Fibroblast of pulmonary artery (primary cell): ENCODE data around the gene PTPRCAP.

Source experiments
- DNase-seq: peaks from one replicate; pipeline ENCODE4 v3.0.0-alpha.2; 2010; ENCODE audit warnings: low read depth
- H3K4me3 ChIP-seq: replicated peaks from 2 replicates; pipeline ENCODE4 v1.5.1; 2011; ENCODE audit warnings: low read depth, mild to moderate bottlenecking, control low read depth, low read length, moderate library complexity
- CTCF ChIP-seq: IDR thresholded peaks from 2 replicates; pipeline ENCODE4 v1.5.1; 2011; ENCODE audit warnings: mild to moderate bottlenecking, control low read depth, low read length, inconsistent platforms; ENCODE audit errors: missing control alignments

Gene PTPRCAP

GRCh38 chr11:67416416-67417335, 20.8 kb downstream of the PTPRCAP start:
- TF ChIP-seq CTCF, result no peak
- DNase-seq, result peak; percentile 41
- H3K4me3 ChIP-seq, result no peak overlapping the region

DNA sequence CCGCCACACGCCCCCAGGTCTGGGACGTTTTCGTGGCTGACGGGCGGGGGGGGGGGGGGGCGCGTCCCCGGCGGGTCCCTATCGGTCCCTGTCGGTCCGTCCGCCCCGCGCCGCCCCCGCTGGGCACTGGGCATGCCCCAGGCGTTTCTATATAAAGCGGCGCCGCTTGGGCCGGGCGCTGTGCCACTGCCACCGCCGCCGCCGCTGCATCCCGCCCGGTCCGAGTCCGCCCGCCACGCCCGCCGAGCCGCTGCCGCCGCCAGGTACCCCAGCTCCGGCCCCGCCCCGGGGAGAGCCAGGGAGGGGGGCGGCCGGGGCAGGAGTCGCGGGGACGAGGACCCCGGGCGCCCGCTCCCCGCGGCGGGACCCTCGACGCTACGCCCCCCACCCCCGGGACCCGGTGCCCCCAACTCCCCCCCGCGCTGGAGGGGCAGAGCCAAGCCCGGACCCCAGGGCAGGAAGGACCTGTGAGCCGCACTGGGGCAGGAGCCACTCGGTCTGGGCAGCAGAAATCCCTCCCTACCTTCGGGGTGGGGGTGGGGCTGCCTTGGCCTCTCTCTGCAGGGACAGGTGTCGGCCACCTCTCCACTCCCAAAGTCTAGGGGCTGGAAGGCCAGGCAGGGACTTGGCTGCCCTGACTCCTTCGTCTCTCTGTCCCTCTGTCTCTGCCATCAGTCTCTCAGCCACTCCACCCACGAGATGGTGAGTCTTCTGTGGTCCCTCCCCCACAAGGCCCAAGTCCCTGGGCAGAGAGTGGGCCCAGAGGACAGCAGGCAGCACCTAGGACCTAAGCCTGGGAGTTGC, 21.8 kb downstream of the PTPRCAP start, which contains the start of gene CARNS1:
TSS of gene CARNS1 (plus strand) at position 178 of the 804 bp plus-strand sequence. CDS start at position 700, 522 bp downstream.
- H3K4me3 ChIP-seq, result peak within 1 kb of the TSS; percentile 14
- TF ChIP-seq CTCF, result no peak
- DNase-seq, result no peak

DNA sequence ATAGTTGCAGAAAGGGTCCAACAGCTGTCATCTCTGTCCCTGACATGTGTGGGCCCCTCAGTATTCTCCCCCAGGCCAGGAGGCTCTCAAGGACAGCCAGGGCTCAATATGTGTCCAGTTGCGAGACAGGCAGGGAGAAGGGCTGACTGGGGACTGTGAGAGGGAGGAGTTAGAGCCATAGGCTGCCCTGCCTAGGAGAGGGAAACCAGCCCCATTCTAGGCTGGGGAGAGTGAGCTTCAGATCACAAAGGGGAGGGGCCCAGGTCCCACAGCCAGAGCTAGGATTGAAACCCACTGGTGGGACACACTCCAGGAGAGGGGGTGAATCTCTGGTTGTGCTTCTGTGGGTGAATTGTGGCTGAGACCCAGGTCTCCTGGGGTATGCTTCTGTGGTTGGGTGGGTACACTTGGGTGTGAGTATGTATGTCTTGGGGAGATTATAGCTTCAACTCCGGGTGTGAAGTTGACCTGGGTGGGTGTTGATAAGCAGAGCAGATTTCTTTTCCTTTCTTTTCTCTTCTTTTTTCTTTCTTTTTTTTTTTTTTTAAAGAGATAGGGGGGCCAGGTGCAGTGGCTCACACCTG, 24.1 kb downstream of the PTPRCAP start:
- TF ChIP-seq CTCF, result no peak
- DNase-seq, result no peak
- no peak overlapping the region for H3K4me3 ChIP-seq

DNA sequence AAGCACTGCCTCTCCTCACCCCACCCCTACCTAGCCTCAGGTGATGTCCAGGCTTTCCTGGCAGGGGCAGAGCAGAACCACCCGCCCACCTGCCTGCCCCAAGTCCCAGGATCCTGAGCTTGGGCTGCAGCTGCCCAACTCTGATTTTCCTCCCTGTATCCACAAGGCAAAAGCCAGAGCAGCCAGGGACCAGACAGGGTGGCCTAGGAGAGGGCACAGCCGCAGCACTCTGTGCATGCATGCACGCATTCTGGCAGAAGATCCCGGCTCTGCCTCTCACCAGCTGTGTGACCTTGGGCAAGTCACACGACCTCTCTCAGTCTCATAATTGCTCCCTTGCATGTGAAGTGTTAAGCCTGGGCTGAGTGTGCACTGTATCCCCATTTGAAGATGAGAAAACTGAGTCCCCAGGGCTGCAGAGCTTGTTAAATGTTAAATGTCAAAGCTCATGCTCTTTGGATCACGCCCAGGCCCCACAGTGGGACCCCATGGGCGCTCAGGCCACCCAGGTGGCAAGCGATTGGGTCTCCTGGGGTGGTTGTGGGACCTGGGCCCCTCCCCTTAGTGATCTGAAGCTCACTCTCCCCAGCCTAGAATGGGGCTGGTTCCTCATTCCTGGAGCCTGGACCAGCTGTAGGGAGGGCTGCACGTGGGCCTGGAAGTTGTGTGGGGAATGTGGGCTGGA, 24.8 kb downstream of the PTPRCAP start:
- H3K4me3 ChIP-seq, result no peak overlapping the region
- TF ChIP-seq CTCF, result no peak
- no peak for DNase-seq

DNA sequence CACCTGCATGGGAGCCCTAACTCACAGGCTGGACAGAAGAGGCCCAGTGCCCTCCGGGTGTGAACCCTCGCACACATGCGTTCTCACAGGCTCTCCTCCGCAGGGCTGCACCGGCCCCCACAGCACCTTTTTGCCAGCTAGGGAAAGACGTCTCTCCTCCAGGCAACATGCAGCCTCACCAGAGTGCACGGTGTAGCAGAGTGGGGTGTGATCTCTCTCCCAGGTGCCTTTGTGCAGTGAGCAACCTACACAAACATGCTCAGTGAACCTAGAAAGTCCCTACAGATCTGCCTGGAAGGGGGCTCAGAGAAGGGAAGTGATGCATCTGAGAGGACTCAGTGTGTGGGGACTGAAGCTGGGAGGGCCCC, 25.7 kb downstream of the PTPRCAP start:
- DNase-seq, result no peak
- H3K4me3 ChIP-seq, result no peak overlapping the region
- TF ChIP-seq CTCF, result no peak

DNA sequence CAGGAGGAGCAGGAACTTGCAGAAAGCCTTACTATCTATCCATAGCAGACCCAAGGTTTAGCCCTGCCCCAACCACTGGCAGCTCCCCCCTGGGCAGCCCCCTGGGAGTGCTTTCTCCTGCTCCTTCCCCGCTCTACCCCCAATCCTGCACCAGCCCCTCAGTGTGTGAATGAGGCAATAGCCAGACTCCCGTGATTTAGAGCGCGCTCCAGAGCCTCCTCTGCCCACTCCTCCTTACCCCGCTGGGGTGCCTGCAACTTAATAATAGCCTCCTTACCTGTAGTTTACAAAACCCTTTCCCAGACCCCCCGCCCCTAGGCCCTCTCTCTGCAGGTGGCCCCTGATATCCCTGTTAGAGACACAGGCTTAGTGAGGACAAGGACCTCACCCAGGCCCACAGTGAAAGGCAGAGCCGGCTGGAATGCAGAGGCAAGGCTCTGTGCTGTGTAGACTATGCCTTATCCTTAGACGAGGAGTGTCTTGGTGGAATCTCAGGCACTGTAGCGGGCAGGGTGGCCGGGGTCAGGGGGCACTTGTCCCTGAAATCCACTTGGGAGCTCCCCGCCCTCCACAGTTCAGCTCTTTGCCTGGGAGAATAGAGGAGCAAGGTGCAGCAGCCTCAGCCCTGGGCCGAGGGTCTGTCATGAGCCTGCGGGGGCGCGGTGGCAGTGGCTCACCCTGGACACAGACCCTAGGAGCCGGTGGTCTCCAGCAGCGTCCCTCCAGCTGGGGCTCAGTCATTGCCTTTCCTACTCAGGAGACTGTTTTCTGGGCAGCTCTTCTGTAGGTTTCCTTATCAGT, 26.3 kb downstream of the PTPRCAP start:
- TF ChIP-seq CTCF, result no peak
- no peak overlapping the region for H3K4me3 ChIP-seq

More for the DNA sequence above, 26.3 kb downstream of the PTPRCAP start:
- no peak for DNase-seq
